ENCODE data around the gene MTMR11. TPM values are rescaled to one million over a fixed set of nuclear protein-coding genes. Genes with fewer than 3 reads are reported as not detected.
"Not testable (repeated sequence)": the region's sequence is repeated elsewhere in the genome, so short reads cannot be mapped to it uniquely, and the experiment has no call there.

Gene MTMR11
- total RNA-seq, 1 donor from 2014 or later, result 5.4 TPM

DNA sequence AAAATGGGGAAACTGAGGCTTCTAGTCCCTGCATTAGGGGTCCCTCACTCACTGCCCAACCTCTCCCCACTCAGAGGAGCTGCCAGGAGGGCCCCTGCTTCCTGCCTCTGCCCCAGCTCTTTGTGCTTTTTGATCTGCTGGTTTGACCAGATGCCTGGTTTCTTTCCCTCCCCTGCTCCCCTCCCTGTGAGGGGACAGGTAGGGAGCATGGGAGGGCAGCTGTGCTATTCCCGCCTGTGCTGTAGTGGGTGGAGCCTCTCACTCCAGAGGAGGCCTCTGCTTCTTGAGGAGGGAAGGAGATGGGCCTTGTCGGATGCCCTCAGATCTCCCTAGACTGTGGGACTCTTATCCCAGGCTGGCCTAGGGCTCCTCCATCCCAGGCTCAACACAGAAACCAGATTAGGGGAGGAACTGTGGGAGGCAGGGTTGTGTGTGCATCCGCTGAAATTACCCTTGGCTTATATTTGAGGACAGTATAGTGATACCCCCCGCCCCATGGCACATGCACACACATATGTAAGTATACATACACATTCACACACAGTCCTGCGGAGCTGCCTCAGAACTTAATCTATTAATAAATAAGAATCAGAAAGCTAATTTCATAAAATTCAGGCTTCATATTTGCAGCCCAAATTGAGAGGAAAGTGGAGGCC, 32.7 kb downstream of the MTMR11 start:
- intact Hi-C loops (cut with micrococcal nuclease), result no loop called here

GRCh38 chr1:149899460-149900284, 37.0 kb downstream of the MTMR11 start, which contains the start of gene BOLA1:
TSS of gene BOLA1 (plus strand) at chr1:149899568. CDS start at chr1:149900060, 492 bp downstream.
- intact Hi-C loops (cut with micrococcal nuclease), result loop anchor here (1.0 kb wide), 2 partner anchors 11 to 28 kb away; partner anchors contain the start of gene SF3B4

GRCh38 chr1:149896575-149896974, 40.1 kb downstream of the MTMR11 start:
- intact Hi-C loops (cut with micrococcal nuclease), result no loop called here

GRCh38 chr1:149888999-149889289, 47.7 kb downstream of the MTMR11 start:
- intact Hi-C loops (cut with micrococcal nuclease), result loop anchor here (1.0 to 2.0 kb wide), 6 partner anchors 10 to 346 kb away; partner anchors contain the start of genes BOLA1 and VPS45

GRCh38 chr1:149888247-149888998, 48.3 kb downstream of the MTMR11 start:
- intact Hi-C loops (cut with micrococcal nuclease), result loop anchor here (1.0 to 2.0 kb wide), 6 partner anchors 11 to 346 kb away; partner anchors contain the start of genes BOLA1 and VPS45

GRCh38 chr1:149887456-149888246, 49.0 kb downstream of the MTMR11 start:
- intact Hi-C loops (cut with micrococcal nuclease), result loop anchor here (1.0 to 2.0 kb wide), 6 partner anchors 12 to 347 kb away; partner anchors contain the start of genes BOLA1 and VPS45

- intact Hi-C loops (cut with micrococcal nuclease), result not testable (repeated sequence)
These were observed 49.6 kb downstream of the MTMR11 start for GRCh38 chr1:149887196-149887455.

GRCh38 chr1:149886396-149887195, 50.1 kb downstream of the MTMR11 start:
- intact Hi-C loops (cut with micrococcal nuclease), result no loop called here

DNA sequence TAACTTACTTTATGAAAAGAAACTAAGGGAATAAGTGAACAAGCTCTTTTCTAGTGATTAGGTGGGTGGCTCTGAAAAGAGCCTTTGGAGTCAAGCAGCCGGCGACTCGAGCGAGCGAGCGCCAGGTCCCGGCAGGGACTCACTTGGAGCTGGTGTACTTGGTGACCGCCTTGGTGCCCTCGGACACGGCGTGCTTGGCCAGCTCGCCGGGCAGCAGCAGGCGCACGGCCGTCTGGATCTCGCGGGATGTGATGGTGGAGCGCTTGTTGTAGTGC, 50.6 kb downstream of the MTMR11 start:
- intact Hi-C loops (cut with micrococcal nuclease), result not testable (repeated sequence)

- intact Hi-C loops (cut with micrococcal nuclease), result no loop called here
These were observed 51.1 kb downstream of the MTMR11 start for GRCh38 chr1:149885339-149886120.

DNA sequence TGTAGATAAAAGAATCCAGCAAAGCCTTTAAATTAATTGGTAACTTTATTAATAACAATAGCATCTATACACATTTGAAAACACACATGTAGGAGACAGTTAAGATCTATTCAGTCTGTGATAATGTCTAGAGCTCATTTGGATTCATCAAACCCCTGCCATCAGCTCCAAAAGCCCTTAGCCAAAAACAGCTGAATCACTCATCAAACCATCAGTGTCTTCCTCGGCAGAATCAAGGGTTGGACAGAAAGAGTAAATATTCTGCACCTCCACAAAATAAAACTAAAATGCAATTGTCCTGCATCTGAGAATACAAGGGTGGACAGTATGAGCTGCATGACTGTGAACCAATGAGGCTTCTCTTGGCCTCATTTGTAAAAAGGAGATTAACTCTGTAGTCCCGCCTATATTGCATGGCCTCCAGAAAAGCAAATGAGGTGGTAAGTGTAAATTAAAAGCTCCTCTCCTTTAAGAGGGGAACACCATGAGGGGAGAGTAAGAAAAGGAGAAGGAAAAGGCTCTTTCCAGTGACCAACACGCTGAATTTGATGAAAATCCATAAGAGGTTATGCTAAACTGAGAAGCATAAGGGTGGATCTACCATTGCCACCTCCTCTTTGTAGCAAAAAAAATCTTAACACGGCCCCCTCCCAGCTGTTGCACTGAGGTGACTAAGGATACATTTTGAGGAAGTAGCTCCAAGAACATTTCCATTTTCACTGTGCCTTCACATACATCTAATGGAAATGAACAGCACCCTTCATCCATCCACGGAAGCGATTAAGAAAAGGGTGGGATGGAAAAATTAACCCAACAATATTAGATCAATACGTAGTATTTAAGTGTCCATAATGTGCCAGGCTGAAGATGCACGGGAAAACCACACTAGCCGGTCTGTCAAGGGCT, 52.0 kb downstream of the MTMR11 start:
- intact Hi-C loops (cut with micrococcal nuclease), result no loop called here

- intact Hi-C loops (cut with micrococcal nuclease), result no loop called here
These were observed 53.0 kb downstream of the MTMR11 start for GRCh38 chr1:149883598-149884247.

DNA sequence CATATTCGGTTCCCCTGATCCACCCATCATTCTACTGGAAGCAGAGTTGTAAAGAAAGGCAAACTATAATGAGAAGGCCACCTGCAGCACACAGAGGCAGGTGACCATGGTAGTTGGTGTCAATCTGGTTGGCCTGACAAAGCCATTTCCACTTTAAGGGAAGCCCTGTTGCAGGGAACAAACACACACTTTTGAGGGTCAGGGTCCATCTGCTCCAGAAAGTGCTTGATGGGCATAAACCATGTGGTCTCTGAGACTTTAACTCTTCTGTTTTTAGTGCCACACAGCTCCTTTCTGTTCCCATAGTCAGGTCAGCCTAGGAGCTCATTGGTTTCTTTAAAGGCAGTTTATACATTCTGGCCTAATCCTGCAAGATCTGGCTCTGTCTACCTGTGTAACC, 54.8 kb downstream of the MTMR11 start:
- intact Hi-C loops (cut with micrococcal nuclease), result no loop called here

DNA sequence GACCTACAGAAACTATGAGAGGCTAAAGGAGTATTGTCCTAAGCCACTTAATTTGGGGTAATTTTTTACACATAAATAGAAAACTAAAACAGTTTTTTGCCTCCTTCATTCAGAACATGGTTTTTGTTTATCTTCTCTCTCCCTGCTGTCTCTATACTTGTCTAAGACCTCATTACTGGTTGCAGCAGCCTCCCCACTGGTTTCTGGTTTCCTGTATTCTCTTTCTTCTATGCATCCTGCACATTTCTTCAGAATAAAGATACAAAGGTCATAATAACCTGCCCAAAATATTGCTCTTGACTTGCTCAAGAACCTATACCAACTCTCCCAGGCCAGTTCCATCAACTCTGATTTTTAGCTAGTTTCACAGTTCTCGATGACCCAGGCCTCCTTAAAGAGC, 57.1 kb downstream of the MTMR11 start:
- intact Hi-C loops (cut with micrococcal nuclease), result no loop called here

All from T-helper 2 cell treated with Interferon-gamma antibody and Interleukin-4, amounts not matched to agents 100 ng/mL and 5 ng/mL, for 36 hours (primary cell).